GM18499 (cell line): ENCODE results near the gene TRPT1.

ENCODE experiments used
- ATAC-seq: cut with Tn5 transposase; IDR thresholded peaks from one replicate; pipeline ENCODE4 v1.9.1; 2021; ENCODE audit warnings: moderate number of reproducible peaks; ENCODE audit not compliant: insufficient read depth, unreplicated experiment

Gene TRPT1, protein sequence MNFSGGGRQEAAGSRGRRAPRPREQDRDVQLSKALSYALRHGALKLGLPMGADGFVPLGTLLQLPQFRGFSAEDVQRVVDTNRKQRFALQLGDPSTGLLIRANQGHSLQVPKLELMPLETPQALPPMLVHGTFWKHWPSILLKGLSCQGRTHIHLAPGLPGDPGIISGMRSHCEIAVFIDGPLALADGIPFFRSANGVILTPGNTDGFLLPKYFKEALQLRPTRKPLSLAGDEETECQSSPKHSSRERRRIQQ

DNA sequence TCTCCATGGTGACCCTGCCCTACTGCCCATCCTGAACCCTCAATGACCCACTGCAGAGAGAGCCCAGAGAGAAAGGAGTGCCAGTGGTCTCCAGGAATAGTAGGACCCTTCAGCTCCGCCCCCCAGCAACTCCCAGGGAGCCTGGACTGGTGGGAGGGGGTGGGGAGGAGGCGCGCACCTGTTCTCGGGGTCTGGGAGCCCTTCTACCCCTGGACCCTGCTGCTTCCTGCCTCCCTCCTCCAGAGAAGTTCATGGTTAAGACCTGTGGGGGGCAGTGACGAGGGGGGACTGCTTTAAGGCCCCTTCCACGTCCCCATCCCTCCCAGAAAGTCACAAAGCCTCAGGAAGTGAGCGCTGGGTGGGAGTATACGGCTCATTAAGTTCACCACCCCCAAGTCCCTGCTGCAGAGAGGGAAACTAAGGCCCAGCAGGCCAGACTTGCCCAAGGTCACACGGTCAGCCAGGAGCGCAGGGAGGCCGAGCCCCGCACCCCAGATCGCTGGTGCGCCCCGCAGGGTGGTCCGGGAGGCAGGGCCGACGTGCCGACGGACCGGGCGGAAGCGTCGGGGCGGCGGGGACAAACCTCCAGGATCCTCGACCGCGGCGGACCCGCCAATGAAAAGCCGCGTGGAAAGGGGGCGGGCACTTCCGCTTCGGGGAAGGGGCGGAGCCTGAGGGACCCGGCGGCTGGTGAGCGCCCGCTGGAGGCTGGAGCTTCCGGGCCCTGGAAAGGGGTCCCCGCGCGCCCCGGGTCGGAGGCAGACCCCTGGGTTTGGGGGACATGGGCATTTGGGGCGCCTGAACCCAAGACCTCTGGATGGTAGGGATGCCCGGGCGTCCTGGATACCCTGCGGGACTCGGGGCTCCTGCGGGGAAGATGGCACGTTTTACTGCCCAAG is at the start of gene TRPT1, which contains the start of gene NUDT22:
TRPT1 (minus strand) TSS at position 579 of the 899 bp plus-strand sequence; CDS start at position 253, 326 bp downstream.
NUDT22 (plus strand) TSS at position 667 of the 899 bp plus-strand sequence. CDS start 379 bp downstream, outside the sequence.
- no peak for ATAC-seq

GRCh38 chr11:64275031-64275800 is 49.2 kb upstream of the TRPT1 start:
- no peak for ATAC-seq

GRCh38 chr11:64269540-64270220 is 43.7 kb upstream of the TRPT1 start:
- peak; percentile 47 for ATAC-seq

- ATAC-seq: no peak
Measured at GRCh38 chr11:64268893-64269539, 43.0 kb upstream of the TRPT1 start.

DNA sequence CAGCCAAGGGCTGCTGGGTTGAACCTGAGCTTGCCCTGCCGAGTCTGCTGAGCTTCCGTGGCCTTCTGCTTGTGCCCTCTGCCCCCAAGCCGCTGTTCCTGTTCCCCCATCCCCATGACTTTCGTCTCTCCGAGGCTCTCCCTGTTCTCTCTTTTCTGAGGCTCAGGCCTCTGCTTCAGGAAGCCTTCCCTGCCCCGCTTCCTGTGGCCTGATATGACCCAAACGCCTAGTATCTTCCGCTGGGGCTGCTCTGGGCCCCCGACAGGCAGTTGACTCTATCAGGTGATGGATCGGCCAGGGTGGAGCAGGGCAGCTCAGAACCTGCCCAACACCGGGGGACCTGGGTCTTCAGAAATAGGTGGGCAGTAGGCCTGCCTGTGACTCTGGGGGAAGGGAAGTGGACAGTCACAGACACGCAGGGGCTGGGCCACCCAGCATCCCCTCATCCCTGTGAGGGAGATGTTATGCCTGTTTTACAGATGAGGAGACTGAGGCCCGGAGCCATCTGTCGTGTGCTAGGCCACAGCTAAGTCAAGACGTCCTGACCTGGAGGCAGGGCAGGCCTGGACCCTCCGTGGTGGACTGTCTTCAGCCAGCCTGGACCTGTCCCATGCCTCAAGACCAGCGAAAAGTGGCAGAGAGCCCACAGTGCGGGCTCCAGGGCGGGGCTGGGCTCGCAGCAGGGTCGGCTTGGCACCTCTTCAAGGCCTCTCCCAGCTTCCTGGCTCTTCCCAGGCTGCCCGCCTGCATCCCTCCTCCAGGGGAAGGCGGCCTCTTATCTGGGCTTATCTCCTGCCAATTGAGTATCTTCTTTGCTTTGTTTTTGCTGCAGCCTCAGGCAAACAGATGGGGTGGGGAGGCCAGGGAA is 42.3 kb upstream of the TRPT1 start:
- ATAC-seq: no peak

DNA sequence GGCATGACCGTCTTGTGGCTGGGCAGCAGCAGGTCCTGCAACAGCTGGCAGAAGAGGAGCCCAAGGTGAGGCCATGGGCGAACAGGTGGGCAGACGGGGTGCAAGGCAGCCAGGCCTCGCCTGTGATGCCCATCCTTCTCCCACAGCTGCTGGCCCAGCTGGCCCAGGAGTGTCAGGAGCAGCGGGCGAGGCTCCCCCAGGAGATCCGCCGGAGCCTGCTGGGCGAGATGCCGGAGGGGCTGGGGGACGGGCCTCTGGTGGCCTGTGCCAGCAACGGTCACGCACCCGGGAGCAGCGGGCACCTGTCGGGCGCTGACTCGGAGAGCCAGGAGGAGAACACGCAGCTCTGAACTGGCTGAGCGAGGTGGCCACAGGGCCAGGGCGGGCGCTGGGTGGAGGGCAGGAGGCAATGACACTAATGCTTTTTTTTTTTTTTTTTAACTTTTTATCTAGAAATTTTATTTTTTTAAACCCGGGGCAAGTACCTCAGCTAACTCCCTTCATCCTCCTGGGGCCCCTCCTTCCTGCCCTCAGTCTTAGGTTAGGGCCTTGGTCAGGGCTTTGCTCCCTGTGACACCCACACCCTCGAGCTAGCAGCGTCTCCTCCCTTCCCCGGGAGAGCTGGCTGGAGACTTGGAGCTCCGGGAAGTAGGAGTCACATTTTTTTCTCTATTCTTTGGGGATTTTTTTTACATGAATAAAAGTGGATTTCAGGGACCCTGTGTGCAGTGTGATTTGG is 41.4 kb upstream of the TRPT1 start:
- no peak for ATAC-seq

GRCh38 chr11:64266339-64266738 is 40.4 kb upstream of the TRPT1 start:
- ATAC-seq: no peak

GRCh38 chr11:64265176-64266160 is 39.5 kb upstream of the TRPT1 start:
- ATAC-seq: no peak

DNA sequence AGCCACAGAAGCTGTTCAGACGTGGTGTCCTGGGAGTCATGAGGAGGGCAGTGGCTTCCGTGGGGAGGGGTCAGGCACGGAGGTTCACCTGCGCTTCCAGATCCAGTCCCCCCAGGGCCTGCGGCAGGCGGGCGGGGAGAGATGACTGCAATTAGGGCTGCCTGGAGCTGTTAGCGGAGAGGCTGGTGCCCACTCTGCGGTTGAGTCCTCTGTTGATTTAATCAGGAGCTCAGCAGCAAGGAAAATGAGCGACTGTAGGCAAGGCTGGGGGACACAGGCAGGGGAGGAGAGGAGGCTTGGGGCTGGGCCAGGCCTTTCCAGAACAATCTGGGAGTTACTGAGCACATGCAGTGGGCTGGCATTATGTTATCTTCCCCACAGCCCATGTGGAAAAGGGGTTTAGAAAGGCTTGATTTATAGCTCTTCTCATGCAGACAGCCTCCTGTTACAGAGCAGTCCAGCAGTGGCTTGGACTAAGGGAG is 38.4 kb upstream of the TRPT1 start:
- no peak for ATAC-seq

GRCh38 chr11:64263947-64264317 is 37.9 kb upstream of the TRPT1 start:
- ATAC-seq: no peak

- no peak for ATAC-seq
Measured at GRCh38 chr11:64263021-64263946, 37.3 kb upstream of the TRPT1 start.

- ATAC-seq: no peak
Measured at GRCh38 chr11:64262271-64263002, 36.5 kb upstream of the TRPT1 start.

DNA sequence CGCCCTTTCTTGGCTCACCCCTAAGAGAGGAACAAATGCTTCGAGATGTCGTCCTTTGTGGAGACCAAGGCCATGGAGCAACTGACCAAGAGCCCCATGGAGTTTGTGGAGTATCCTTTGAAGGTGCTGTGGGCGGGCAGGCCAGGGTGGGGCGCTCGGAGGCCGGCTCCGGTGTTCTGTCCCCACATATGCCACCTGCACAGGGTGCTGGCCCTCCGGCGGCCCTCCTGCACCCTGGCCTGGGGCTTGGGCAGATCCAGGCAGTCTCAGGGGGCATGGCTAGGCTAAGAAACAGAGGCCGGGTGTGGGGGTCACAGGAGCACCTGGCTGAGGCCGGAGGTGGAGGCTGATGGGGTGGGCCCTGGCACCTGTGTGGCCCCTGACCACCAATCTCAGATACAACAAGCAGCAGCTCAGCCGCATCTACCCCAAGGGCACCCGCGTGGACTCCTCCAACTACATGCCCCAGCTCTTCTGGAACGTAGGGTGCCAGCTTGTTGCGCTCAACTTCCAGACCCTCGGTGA is 35.6 kb upstream of the TRPT1 start:
- no peak for ATAC-seq

- ATAC-seq: no peak
Measured at GRCh38 chr11:64260147-64260708, 34.2 kb upstream of the TRPT1 start.
